OCI-LY3 (cell line): ENCODE measurements around the gene NAT9.

ENCODE experiments used
- CTCF ChIP-seq: fragments of 200-600, 300-600 bp; sonication (generic); IDR thresholded peaks from 2 replicates; pipeline ENCODE4 v1.5.1; 2014; ENCODE audit warnings: antibody characterized with exemption, low read length, low read depth
- EZH2phosphoT487 ChIP-seq: fragments of 200-600 bp; shearing (Covaris generic); IDR thresholded peaks from 2 replicates; pipeline ENCODE4 v1.6.1; 2018; ENCODE audit warnings: antibody characterized with exemption, mixed run types, low read depth

- TF ChIP-seq CTCF, result no peak
- TF ChIP-seq EZH2phosphoT487, result no peak
Measured at GRCh38 chr17:74779501-74779900, 3.4 kb upstream of the NAT9 start.
